ENCODE data around the gene UVRAG.

UVRAG gene

GRCh38 chr11:75893251-75893650 is 78.2 kb downstream of the UVRAG start:
- peaks cover 4% of the 10 kb centered on the region for H3K79me1 ChIP-seq (replicated peaks; ENCODE audit: low read length, poor library complexity, severe bottlenecking)
- no peak overlapping the region for H3K9ac ChIP-seq (ENCODE audit: low read length)
- no peak overlapping the region for H3K23ac ChIP-seq (ENCODE audit: low read length in 2 of 2)
- 95% methylated on average over 3 of the region's 4 CpGs for WGBS
- H3K4me2 ChIP-seq (ENCODE audit: low read length, poor library complexity, severe bottlenecking), result peak overlapping the region; percentile 6
- H2BK15ac ChIP-seq (ENCODE audit: low read depth, poor library complexity, severe bottlenecking), result no peak overlapping the region
- no peak overlapping the region for H4K91ac ChIP-seq (ENCODE audit: low read length)
- no peak overlapping the region for H2BK120ac ChIP-seq (ENCODE audit: low read depth, low read length)
- no peaks in the 10 kb centered on the region for H3K27me3 ChIP-seq (ENCODE audit: control insufficient read depth in 1 of 2, insufficient read depth in 1 of 2, low read length in 2 of 2)
- H3K9me3 ChIP-seq (ENCODE audit: control insufficient read depth, low read length), result no peaks in the 10 kb centered on the region
- H3K4me1 ChIP-seq (ENCODE audit: control insufficient read depth, insufficient read depth, low read depth, low read length), result no peaks in the 10 kb centered on the region
- H2BK12ac ChIP-seq (ENCODE audit: low read length in 2 of 2), result no peak overlapping the region
- no peak overlapping the region for H3K27ac ChIP-seq (ENCODE audit: low read length, poor library complexity, severe bottlenecking)
- H3K4ac ChIP-seq (ENCODE audit: low read depth in 1 of 2, low read length in 2 of 2), result no peak overlapping the region
- H4K8ac ChIP-seq (ENCODE audit: low read length), result no peak overlapping the region
- H3K4me3 ChIP-seq (ENCODE audit: insufficient read depth in 1 of 2, low read depth in 1 of 2, low read length in 2 of 2), result no peak overlapping the region
- H3K18ac ChIP-seq (ENCODE audit: low read depth in 1 of 2, low read length in 2 of 2), result no peak overlapping the region
- H2AK5ac ChIP-seq (ENCODE audit: low read length, severe bottlenecking), result no peak overlapping the region
- no peak overlapping the region for H2AFZ ChIP-seq (ENCODE audit: low read depth, low read length)
- no peak overlapping the region for H3K14ac ChIP-seq (ENCODE audit: low read length in 2 of 2)
- DNase-seq, result no peak
- no peak overlapping the region for H2BK5ac ChIP-seq (ENCODE audit: low read depth, low read length, poor library complexity, severe bottlenecking)
- H3K36me3 ChIP-seq (ENCODE audit: control insufficient read depth in 1 of 2, insufficient read depth in 2 of 2, low read depth in 1 of 2, low read length in 2 of 2), result peaks cover 5 to 32% of the 10 kb centered on the region in 2 experiments

- H2BK5ac ChIP-seq (ENCODE audit: low read depth, low read length, poor library complexity, severe bottlenecking), result no peak overlapping the region
- no peak overlapping the region for H3K18ac ChIP-seq (ENCODE audit: low read depth in 1 of 2, low read length in 2 of 2)
- DNase-seq, result no peak
- H3K27me3 ChIP-seq (ENCODE audit: control insufficient read depth in 1 of 2, insufficient read depth in 1 of 2, low read length in 2 of 2), result no peaks in the 10 kb centered on the region
- peaks cover 5 to 24% of the 10 kb centered on the region in 2 experiments for H3K36me3 ChIP-seq (ENCODE audit: control insufficient read depth in 1 of 2, insufficient read depth in 2 of 2, low read depth in 1 of 2, low read length in 2 of 2)
- no peak overlapping the region for H2BK12ac ChIP-seq (ENCODE audit: low read length in 2 of 2)
- H2AFZ ChIP-seq (ENCODE audit: low read depth, low read length), result no peak overlapping the region
- no peaks in the 10 kb centered on the region for H3K4me1 ChIP-seq (ENCODE audit: control insufficient read depth, insufficient read depth, low read depth, low read length)
- no peak overlapping the region for H3K4me2 ChIP-seq (ENCODE audit: low read length, poor library complexity, severe bottlenecking)
- no peak overlapping the region for H4K91ac ChIP-seq (ENCODE audit: low read length)
- no peak overlapping the region for H3K4ac ChIP-seq (ENCODE audit: low read depth in 1 of 2, low read length in 2 of 2)
- H3K4me3 ChIP-seq (ENCODE audit: insufficient read depth in 1 of 2, low read depth in 1 of 2, low read length in 2 of 2), result no peak overlapping the region
- H4K8ac ChIP-seq (ENCODE audit: low read length), result no peak overlapping the region
- no peak overlapping the region for H3K23ac ChIP-seq (ENCODE audit: low read length in 2 of 2)
- H3K79me1 ChIP-seq (replicated peaks; ENCODE audit: low read length, poor library complexity, severe bottlenecking), result peaks cover 4% of the 10 kb centered on the region
- no peak overlapping the region for H2AK5ac ChIP-seq (ENCODE audit: low read length, severe bottlenecking)
- WGBS, result 100% methylated on average over 1 of the region's 3 CpGs
- H3K9ac ChIP-seq (ENCODE audit: low read length), result no peak overlapping the region
- H3K9me3 ChIP-seq (ENCODE audit: control insufficient read depth, low read length), result no peaks in the 10 kb centered on the region
- no peak overlapping the region for H3K27ac ChIP-seq (ENCODE audit: low read length, poor library complexity, severe bottlenecking)
- no peak overlapping the region for H2BK15ac ChIP-seq (ENCODE audit: low read depth, poor library complexity, severe bottlenecking)
- no peak overlapping the region for H2BK120ac ChIP-seq (ENCODE audit: low read depth, low read length)
- no peak overlapping the region for H3K14ac ChIP-seq (ENCODE audit: low read length in 2 of 2)
These were observed 79.1 kb downstream of the UVRAG start for GRCh38 chr11:75894036-75894585.

GRCh38 chr11:75896843-75897419 is 81.9 kb downstream of the UVRAG start:
- Histone ChIP-seq H3K79me1 (replicated peaks; ENCODE audit: low read length, poor library complexity, severe bottlenecking) (no peaks in the 10 kb centered on the region), H2BK120ac (ENCODE audit: low read depth, low read length) (no peak overlapping the region), H2AK5ac (ENCODE audit: low read length, severe bottlenecking) (no peak overlapping the region), H3K9ac (ENCODE audit: low read length) (no peak overlapping the region), H3K4me1 (ENCODE audit: control insufficient read depth, insufficient read depth, low read depth, low read length) (no peaks in the 10 kb centered on the region), H3K18ac (ENCODE audit: low read depth in 1 of 2, low read length in 2 of 2) (no peak overlapping the region), H4K8ac (ENCODE audit: low read length) (no peak overlapping the region), H3K4me3 (ENCODE audit: insufficient read depth in 1 of 2, low read depth in 1 of 2, low read length in 2 of 2) (no peak overlapping the region), H3K9me3 (ENCODE audit: control insufficient read depth, low read length) (no peaks in the 10 kb centered on the region), H3K14ac (ENCODE audit: low read length in 2 of 2) (no peak overlapping the region), H3K4ac (ENCODE audit: low read depth in 1 of 2, low read length in 2 of 2) (no peak overlapping the region), H3K27ac (ENCODE audit: low read length, poor library complexity, severe bottlenecking) (no peak overlapping the region), H2AFZ (ENCODE audit: low read depth, low read length) (no peak overlapping the region), H3K23ac (ENCODE audit: low read length in 2 of 2) (no peak overlapping the region), H2BK5ac (ENCODE audit: low read depth, low read length, poor library complexity, severe bottlenecking) (no peak overlapping the region), H3K27me3 (ENCODE audit: control insufficient read depth in 1 of 2, insufficient read depth in 1 of 2, low read length in 2 of 2) (no peaks in the 10 kb centered on the region), H4K91ac (ENCODE audit: low read length) (no peak overlapping the region), H3K4me2 (ENCODE audit: low read length, poor library complexity, severe bottlenecking) (no peak overlapping the region), H3K36me3 (ENCODE audit: control insufficient read depth in 1 of 2, insufficient read depth in 2 of 2, low read depth in 1 of 2, low read length in 2 of 2) (peaks cover 5 to 8% of the 10 kb centered on the region in 2 experiments), H2BK12ac (ENCODE audit: low read length in 2 of 2) (no peak overlapping the region), H2BK15ac (ENCODE audit: low read depth, poor library complexity, severe bottlenecking) (no peak overlapping the region)
- DNase-seq, result peak; percentile 54
- no CpG with 5 or more reads among the region's 4 CpGs for WGBS

- no peak overlapping the region for H2BK12ac ChIP-seq (ENCODE audit: low read length in 2 of 2)
- no peak overlapping the region for H3K4me3 ChIP-seq (ENCODE audit: insufficient read depth in 1 of 2, low read depth in 1 of 2, low read length in 2 of 2)
- H4K91ac ChIP-seq (ENCODE audit: low read length), result no peak overlapping the region
- no peak overlapping the region for H3K14ac ChIP-seq (ENCODE audit: low read length in 2 of 2)
- H2BK15ac ChIP-seq (ENCODE audit: low read depth, poor library complexity, severe bottlenecking), result no peak overlapping the region
- H3K27me3 ChIP-seq (ENCODE audit: control insufficient read depth in 1 of 2, insufficient read depth in 1 of 2, low read length in 2 of 2), result no peaks in the 10 kb centered on the region
- H2AK5ac ChIP-seq (ENCODE audit: low read length, severe bottlenecking), result no peak overlapping the region
- H3K23ac ChIP-seq (ENCODE audit: low read length in 2 of 2), result no peak overlapping the region
- no peak overlapping the region for H4K8ac ChIP-seq (ENCODE audit: low read length)
- H2BK5ac ChIP-seq (ENCODE audit: low read depth, low read length, poor library complexity, severe bottlenecking), result no peak overlapping the region
- no peak overlapping the region for H3K9ac ChIP-seq (ENCODE audit: low read length)
- peaks cover 4% of the 10 kb centered on the region for H3K79me1 ChIP-seq (replicated peaks; ENCODE audit: low read length, poor library complexity, severe bottlenecking)
- no CpG with 5 or more reads among the region's 2 CpGs for WGBS
- no peaks in the 10 kb centered on the region for H3K9me3 ChIP-seq (ENCODE audit: control insufficient read depth, low read length)
- no peak overlapping the region for H3K4ac ChIP-seq (ENCODE audit: low read depth in 1 of 2, low read length in 2 of 2)
- H3K4me2 ChIP-seq (ENCODE audit: low read length, poor library complexity, severe bottlenecking), result no peak overlapping the region
- no peaks in the 10 kb centered on the region for H3K4me1 ChIP-seq (ENCODE audit: control insufficient read depth, insufficient read depth, low read depth, low read length)
- no peak overlapping the region for H2BK120ac ChIP-seq (ENCODE audit: low read depth, low read length)
- no peaks in the 10 kb centered on the region for H3K36me3 ChIP-seq (ENCODE audit: control insufficient read depth in 1 of 2, insufficient read depth in 2 of 2, low read depth in 1 of 2, low read length in 2 of 2)
- no peak for DNase-seq
- H3K27ac ChIP-seq (ENCODE audit: low read length, poor library complexity, severe bottlenecking), result no peak overlapping the region
- H3K18ac ChIP-seq (ENCODE audit: low read depth in 1 of 2, low read length in 2 of 2), result no peak overlapping the region
- H2AFZ ChIP-seq (ENCODE audit: low read depth, low read length), result no peak overlapping the region
These were observed 83.9 kb downstream of the UVRAG start for GRCh38 chr11:75898871-75899270.

All from mesenchymal stem cell (in vitro differentiated cells and primary cell).